ENCODE data around the gene AP4M1.
A peak's percentile ranks its signal among the peaks of the same experiment; 100 is the strongest.
"Not testable (repeated sequence)": the region's sequence is repeated elsewhere in the genome, so short reads cannot be mapped to it uniquely, and the experiment has no call there.

Gene AP4M1

GRCh38 chr7:100111156-100111555 is 9.7 kb downstream of the AP4M1 start:
- DNase-seq, result no peak

- DNase-seq, result no peak
Observed at GRCh38 chr7:100111914-100112313, 10.5 kb downstream of the AP4M1 start.

- no peak for DNase-seq
Observed at GRCh38 chr7:100115026-100115425, 13.6 kb downstream of the AP4M1 start.

GRCh38 chr7:100118388-100119071 is 17.1 kb downstream of the AP4M1 start:
- DNase-seq, result no peak

DNA sequence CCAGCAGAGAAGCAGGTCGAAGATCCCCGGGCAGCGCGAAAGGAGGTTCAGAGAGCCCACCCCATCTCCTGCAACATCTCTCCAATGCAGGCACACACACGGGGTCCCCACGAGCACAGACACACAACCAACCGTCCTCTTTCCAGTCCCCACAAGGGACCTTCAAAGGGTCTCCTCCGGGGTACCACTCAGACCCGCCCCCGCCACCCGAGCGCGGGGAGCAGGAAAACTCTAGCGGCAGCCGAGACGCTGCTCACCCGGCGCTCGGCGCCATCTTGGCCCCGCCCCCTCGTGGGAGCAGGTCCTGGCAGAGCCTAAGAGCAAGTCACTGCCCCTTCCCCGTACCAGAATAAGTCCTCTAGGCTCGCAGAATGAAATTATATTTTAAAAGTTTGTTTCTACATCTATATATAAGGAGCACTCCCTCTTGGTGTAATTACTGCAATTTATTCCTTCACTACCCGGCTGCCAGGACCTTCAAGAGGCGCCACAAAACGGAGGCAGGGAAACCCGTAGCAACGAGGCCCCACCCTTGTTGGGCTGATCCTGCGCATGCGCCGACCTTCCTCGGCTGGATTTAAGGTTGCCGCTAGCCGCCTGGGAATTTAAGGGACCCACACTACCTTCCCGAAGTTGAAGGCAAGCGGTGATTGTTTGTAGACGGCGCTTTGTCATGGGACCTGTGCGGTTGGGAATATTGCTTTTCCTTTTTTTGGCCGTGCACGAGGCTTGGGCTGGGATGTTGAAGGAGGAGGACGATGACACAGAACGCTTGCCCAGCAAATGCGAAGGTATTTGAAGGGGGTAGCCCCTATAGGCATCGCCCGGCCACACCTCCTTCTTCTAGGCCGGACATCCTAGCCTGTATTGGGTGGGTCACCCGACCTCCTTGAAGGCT is 17.9 kb downstream of the AP4M1 start, which contains the start of the genes CNPY4 and TAF6:
TSS of gene CNPY4 (plus strand) at position 563 of the 898 bp plus-strand sequence. CDS start at position 674, 111 bp downstream.
TSS of gene TAF6 (minus strand) at position 287 of the 898 bp plus-strand sequence. CDS start 5,149 bp downstream, outside the sequence.
- DNase-seq, result peak; percentile 90

GRCh38 chr7:100119970-100120732 is 18.7 kb downstream of the AP4M1 start:
- peak; percentile 70 for DNase-seq

DNA sequence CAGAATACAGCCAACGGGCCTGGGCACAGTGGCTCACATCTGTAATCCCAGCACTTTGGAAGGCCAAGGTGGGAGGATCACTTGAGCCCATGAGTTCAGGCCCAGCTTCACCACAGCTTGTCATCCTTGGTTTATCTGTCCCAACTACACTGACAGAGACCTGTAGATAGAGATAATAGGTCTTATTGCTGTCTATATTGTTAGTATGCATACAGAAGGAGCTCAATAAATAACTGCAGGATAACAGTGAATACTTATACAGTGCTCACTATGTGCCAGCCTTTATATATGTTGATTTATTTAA is 19.2 kb downstream of the AP4M1 start:
- no peak for DNase-seq

DNA sequence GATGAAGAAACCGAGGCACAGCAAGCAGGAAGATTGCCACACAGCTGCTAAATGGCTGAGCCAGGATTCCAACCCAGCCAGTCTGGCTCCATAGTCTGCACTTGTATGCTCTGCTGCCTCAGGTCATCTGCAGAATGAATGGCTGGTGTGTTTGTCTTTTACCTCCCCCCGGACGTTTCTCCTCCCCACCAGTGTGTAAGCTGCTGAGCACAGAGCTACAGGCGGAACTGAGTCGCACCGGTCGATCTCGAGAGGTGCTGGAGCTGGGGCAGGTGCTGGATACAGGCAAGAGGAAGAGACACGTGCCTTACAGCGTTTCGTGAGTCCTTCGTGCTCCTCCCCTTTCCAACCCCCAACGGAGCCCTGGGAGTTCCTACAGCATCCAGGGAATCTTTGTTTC is 20.6 kb downstream of the AP4M1 start:
- DNase-seq, result no peak

DNA sequence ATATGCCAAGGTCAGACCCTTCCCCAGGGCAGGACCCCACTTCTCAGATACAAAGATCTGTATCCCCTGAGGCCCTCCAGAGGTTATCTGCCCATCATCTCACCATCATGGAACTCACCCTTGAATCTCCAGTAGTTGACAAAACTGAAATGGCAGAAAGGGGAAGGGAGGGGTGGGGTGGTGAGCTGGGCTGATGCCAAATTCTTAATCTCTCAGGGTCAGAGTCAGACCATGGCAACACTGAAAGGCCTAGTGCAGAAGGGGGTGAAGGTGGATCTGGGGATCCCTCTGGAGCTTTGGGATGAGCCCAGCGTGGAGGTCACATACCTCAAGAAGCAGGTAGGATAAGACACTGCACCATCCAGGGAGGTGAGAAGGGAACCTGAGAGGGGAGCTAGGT is 21.1 kb downstream of the AP4M1 start:
- no peak for DNase-seq

DNA sequence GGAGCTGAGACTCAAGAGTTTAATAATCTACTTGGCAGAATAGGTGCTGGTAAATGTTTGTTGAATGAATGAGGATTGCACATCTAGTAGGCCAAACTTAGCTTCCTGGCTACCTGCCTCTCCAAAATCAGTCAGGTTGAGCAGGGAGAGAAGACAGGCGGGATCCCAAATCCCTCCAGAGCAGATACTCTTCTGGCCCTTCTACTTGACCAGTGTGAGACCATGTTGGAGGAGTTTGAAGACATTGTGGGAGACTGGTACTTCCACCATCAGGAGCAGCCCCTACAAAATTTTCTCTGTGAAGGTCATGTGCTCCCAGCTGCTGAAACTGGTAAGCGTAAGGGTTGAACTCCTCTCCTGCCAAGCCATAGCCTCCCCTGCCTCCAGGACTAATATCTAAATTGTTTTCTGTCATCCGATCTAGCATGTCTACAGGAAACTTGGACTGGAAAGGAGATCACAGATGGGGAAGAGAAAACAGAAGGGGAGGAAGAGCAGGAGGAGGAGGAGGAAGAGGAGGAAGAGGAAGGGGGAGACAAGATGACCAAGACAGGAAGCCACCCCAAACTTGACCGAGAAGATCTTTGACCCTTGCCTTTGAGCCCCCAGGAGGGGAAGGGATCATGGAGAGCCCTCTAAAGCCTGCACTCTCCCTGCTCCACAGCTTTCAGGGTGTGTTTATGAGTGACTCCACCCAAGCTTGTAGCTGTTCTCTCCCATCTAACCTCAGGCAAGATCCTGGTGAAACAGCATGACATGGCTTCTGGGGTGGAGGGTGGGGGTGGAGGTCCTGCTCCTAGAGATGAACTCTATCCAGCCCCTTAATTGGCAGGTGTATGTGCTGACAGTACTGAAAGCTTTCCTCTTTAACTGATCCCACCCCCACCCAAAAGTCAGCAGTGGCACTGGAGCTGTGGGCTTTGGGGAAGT is 23.1 kb downstream of the AP4M1 start:
- no peak for DNase-seq

DNA sequence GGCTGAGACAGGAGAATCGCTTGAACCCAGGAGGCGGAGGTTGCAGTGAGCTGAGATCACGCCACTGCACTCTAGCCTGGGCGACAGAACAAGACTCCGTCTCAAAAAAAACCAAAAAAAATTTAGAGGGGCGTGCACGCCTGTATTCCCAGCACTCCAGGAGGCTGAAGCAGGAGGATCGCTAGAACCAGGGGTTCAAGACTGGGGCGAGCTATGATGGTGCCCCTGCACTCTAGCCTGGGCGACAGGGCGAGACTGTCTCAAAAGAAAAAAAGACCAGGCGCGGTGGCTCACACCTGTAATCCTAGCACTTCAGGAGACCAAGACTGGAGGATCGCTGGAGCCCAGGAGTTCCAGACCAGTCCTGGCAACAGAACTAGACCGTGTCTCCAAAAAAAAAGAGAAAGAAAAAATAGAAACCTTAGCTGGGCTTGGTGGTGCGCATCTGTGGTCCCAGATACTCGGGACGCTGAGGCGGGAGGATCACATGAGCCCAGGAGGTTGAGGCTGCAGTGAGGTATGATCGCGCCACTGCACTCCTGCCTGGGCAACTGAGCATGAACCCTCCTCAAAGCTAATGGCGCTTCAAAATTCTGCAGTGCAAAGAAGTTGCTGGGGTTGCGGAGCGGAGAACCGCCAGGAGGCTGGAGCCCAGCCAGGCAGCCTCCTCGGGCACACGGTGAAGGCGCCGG is 24.9 kb downstream of the AP4M1 start:
- no peak for DNase-seq

DNA sequence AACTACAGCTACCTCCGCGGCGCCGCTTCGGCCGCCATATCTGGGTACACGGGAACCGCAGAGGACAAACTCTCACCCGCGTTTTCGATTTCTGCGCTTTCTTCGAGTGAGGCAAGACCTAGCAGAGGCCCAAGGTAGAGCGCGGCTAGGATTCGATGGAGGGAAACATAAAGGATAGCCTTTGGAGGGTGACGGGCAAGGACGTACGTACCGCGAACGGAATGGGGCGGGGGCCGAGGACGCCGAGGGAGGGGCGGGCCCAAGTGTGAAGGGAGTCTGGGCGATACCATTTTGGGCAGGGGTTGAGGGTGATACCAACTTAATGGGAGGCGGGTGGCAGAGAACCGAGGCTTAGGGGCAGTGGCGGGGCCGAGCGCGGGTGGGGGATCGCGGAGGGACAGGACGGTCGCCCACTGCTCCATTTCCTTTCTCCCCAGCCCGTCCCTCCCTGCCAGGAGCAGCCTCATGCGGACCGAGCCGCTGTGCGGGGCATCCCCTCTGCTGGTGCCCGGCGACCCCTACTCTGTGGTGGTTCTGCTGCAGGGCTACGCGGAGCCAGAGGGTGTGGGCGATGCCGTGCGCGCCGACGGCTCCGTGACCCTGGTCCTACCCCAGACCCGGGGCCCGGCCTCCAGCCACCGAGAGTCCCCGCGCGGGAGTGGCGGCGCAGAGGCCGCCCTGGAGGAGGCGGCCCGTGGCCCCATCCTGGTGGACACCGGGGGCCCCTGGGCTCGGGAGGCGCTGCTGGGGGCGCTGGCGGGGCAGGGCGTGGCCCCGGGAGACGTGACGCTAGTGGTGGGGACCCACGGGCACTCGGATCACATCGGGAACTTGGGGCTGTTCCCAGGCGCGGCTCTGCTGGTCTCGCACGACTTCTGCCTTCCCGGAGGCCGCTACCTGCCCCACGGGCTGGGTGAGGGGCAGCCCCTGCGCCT is 25.8 kb downstream of the AP4M1 start, which contains the start of gene MBLAC1:
TSS of gene MBLAC1 (plus strand) at position 37 of the 935 bp plus-strand sequence. CDS start at position 466, 429 bp downstream.
- peak; percentile 86 for DNase-seq

- DNase-seq, result no peak
Observed at GRCh38 chr7:100127866-100128636, 26.6 kb downstream of the AP4M1 start.

- DNase-seq, result no peak
Observed at GRCh38 chr7:100128637-100128963, 27.2 kb downstream of the AP4M1 start.

DNA sequence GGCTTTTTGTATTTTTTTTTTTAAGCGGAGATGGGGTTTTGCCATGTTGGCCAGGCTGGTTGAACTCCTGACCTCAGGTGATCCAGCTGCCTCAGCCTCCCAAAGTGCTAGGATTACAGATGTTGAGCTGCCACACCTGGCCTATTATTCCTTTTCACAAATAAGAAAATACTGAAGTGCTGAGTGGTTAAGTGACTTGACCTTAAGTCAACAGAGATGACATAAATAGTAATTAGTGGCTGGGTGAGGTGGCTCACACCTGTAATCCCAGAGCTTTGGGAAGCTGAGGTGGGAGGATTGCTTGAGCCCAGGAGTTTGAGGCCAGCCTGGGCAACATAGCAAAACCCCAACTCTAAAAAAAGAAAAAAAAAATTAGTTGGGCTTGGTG is 28.8 kb downstream of the AP4M1 start:
- DNase-seq, result not testable (repeated sequence)

DNA sequence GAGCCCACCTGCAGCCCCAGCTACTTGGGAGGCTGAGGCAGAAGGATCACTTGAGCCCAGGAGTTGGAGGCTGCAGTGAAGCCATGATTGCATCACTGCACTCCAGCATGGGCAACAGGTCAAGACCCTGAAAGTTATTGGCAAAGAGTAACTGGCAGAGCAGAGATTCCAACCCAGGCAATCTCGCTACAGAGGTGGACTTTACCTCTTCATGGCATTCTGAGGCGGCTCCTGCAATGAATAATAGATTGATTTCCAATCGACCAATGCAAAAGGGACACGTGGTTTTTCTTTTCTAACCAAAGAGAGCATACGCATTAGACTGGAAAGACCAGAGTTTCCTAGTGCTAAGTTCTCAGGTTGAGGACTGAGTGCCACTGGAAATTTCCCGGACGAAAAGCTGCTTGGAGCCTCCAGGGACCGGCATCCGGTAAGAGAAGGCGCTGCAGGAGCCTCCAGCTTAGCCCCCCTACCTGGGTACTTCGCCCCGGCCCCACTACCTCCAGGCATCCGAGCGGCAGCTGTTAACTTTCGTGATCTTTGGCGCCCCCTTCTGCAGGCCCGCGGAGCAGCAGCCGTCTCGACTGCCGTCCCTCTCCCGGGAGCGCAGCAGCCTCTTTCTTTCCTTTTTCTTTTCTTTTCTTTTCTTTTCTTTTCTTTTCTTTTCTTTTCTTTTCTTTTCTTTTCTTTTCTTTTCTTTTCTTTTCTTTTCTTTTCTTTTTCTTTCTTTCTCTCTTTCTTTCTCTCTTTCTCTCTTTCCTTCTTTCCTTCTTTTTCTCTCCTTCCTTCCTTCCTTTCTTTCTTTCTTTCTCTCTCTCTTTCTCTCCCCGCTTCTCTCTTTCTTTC is 29.4 kb downstream of the AP4M1 start:
- DNase-seq, result peak; percentile 72

DNA sequence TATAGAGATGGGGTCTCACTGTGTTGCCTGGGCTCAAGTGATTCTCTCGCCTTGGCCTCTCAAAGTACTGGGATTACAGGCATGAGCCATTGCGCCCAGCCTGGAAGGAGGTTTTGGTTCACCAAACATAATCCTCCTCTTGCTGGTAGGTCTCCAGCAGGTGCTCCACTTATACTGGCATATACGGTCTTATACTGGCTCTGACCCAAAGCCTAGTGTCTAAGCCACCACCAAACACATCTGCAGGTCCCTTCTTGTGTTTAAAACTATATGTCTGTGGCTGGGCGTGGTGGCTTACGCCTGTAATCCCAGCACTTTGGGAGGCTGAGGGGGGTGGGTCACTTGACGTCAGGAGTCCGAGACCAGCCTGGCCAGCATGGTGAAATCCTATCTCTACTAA is 30.7 kb downstream of the AP4M1 start:
- DNase-seq, result no peak

DNA sequence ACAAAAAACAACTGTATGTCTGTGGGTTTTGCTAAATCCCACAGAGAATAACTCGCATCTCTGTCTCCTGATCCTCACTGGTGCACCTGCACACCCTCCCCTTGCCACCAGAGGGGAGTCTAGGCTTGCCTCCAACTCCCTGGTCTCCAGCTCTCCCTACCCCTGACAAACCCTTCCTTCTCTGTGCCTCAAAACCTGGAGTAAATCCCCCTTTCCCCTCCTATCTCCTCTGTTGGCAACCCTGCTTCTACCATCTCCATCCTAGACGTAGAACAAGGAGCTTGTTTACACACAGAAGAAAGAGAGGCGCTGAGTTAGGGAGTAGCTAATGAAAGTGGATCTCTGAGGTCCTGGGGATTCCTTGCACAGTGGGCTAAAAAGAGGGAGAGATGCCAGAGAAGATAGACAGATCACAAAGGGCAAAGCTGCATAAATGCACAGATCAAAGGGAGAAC is 31.3 kb downstream of the AP4M1 start:
- DNase-seq, result peak; percentile 52
